Esophagus mucosa (tissue), 1 donor: ENCODE data around the gene PTPRJ. TPM values are rescaled to one million over a fixed set of nuclear protein-coding genes. Genes with fewer than 3 reads are reported as not detected.
"Not testable (repeated sequence)": the region's sequence is repeated elsewhere in the genome, so short reads cannot be mapped to it uniquely, and the experiment has no call there.

Experiments used
- ATAC-seq: fragments of 200-7000 bp; cut with Tn5 transposase; one replicate; pipeline ENCODE4 v1.9.1; 2020
- total RNA-seq: library from RNA; stranded (reverse); gene quantifications from one replicate; pipeline ENCODE4 v1.2.4, GENCODE V29; 2023
- donor health status: DM: yes; HTN: yes; CAD: no.

The PTPRJ gene
- total RNA-seq, 1 donor from 2014 or later = 2.0 TPM

DNA sequence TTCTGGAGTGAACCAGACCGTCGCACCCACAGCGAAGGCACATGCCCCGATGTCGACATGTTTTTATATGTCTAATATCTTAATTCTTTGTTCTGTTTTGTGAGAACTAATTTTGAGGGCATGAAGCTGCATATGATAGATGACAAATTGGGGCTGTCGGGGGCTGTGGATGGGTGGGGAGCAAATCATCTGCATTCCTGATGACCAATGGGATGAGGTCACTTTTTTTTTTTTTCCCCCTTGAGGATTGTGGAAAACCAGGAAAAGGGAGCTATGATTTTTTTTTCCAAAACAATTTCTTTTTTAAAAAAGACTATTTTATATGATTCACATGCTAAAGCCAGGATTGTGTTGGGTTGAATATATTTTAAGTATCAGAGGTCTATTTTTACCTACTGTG, 187.0 kb downstream of the PTPRJ start:
- ATAC-seq = no peak

DNA sequence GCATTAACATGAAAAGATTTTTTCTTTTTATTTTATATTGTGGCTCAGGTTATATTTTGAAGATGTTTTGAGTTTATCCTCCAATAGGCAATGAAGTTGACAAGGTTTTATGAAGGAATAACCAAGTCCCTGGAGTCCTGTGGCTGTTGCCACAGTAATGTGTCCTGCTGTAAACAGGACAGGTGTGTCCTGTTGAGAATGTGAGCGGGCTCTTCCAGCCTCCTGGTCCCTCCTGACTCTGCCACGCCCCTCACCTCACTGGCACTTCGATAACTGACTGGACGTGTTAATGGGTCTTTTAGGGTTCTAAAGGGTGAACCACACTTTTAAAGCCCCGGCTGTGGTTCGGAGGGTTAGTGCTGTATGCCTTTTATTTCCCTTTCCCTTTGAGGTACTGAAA, 188.5 kb downstream of the PTPRJ start:
- ATAC-seq = no peak

DNA sequence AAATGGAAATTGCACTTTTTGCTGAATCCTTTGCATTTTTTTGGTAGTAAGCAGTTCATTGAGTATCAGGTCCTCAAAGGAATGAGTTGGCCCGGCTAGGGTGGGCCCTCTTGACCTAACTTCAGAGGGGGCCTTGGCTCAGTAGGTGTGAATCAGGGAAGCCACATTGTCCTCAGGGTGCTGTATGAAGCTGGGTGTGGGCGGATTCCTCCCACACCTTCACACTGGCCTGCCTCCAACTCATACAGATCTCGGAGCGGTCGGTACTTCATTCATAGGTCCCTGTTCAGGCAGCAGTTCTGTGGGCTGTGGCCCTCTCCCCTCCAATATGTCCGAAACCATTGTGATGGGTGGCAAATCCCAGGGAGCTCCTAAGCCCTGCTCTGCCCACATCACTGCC, 188.9 kb downstream of the PTPRJ start:
- ATAC-seq = no peak

DNA sequence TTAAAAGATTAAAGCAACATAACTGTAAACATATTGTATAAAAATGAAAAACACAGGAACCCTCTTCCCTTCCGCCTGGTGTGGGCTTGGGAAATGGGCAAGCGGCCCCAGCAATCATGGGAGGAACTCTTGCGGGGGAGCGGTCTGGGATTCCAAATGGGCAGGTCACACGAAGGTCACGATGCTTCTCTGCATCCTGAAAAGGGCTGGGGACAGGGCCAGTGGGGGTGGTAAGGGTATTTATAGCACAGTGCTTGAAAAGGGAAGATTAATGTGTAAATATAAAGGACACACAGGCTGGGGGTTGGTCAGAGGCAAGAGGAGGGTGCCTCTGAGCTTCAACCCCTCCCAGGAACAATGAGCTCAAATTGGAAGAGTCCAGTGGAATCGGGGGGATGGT, 189.4 kb downstream of the PTPRJ start:
- ATAC-seq = no peak

DNA sequence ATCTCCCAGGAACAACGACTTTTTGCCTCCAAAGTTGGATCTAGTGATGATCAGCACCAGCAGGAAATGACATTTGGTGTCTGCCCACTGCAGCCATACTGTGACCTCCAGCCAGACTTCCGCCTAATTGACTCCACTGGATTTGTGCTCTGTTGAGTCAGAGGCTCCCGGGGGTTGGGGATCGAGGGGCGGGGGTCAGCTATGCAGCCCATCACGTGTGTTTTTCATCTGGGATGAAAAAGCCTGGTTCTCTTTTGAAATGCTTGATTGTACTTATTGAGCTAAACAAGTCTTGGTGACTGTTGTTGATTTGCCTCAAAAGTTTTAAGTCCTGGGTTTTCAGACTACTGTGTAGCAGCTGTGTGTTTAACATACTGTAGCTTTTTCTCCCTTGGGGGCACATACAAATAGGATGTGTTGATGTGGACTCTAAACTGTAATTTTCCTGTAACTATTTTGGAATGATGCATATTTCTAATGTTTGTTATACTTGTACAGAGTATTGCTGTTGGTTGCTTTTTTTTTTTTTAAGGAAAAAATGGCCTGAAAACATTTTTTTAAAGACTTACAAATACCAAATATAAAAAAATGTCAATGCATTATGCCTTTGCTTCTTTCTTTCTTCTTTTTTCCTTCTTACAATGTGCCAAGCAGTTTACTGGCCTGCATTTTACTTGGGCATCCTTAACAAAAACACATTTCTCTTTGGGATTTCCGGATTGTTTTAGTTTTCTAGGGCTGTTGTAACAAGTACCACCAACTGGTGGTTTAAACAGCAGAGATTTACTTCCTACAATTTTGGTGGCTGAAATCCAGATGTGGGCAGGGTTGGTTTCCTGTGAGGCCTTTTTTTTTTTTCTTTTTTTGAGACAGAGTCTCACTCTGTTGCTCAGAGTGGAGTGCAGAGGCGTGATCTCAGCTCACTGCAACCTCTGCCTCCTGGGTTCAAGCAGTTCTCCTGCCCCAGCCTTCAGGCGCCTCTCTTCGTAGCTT, 190.2 kb downstream of the PTPRJ start:
- ATAC-seq = no peak

DNA sequence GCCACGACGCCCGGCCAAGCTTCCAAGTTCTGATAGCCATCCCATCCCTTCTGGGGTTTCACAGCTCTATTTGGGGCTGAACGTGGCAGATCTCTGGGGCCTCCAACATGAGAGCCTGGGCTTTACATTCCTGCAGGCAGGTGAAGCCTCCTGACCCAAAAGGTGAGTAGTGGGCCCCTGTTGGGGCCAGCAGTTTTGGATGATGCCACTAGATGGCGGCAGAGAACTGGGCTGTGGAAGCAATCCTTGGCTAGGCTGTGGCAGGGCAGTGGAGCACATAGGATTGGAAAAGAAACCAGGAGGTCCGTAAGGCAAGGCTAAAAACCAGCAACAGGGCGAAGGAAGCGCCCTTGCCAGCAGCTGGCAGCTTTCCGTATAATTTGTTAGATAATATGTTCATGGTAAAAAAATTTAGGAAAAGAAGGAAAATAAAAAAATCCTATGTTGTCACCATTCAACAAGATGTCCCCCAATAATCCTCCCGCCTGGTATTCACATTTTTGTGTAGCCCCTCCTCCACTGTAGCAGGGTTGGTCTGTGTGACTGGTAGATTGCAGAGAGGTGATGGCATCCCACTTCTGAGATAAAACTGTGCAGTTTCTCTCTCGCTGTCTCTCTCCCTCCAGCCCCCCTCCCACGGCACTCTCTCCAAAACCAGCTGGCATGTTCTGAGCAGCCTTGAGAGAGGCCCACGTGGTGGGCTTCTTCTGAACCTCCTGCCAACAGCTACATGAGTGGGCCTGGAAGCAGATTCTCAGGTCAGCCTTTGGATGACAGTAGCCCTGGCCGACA, 192.7 kb downstream of the PTPRJ start:
- peak; percentile 83 for ATAC-seq

DNA sequence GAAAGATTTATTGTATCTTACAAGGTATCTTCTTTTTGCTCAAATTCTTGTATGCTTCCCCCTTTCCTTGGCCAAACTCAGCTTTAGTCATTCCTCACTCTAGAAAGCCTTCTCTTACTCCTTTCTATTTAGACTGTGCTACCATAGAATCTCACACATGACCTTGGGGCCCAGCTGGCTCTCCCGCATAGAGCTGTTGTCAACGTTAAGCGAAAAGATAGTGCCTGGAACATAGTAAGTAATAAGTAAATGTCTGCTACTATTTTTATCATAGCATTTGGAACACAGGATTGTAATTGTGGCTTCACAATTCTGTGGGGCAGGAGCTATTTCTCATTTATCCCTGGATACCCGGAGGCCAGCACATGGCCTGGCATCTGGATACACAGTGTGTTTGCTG, 197.3 kb downstream of the PTPRJ start:
- no peak for ATAC-seq

DNA sequence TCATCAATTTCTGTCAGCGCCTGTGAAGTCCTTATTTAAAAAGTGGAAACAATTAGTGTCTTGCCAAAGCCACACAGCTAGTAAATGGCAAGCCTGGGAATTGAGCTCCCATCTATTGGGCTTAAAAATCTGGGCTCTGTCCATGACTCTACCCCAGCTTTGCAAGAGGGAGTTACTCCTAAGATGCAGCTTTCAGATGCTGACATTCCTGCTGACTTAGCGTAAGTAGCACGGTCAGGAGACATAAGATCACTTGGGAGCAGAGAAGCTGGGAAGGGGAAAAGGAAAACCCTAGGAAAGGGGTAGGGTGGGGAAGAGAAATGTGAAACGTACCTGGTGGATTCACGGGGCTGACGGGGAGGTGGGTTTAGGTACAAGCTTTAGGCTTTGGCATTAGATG, 200.3 kb downstream of the PTPRJ start:
- ATAC-seq = no peak

DNA sequence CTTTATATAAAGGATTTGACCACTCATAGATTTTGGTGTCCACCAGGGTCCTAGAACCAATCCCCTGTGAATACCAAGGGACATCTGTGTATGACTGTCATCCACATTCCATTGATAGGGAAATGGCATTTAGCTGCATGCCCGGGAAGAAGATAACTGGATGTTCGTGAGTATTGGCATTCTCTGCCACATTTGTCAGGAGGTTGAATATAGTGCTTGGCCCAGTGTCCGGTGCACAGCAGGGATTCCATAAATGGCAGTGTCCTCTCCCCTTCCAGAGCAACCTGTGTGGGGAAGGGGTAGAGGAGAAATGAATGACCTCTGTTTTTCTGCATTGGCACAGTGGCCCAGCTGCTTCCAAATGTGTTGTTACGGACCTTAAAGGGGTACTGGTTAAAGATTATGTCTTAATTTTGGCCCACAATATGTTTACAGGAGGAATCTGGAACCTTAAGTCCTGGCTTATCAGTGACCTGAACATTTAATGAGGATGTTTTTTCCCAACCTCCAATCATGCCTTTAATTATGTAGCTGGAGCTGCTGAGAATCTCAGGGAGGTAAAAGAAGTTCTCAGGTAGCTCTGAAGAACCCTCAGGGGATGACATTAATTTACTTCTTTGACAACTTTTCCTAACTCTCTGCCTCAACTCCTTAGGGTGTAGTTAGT, 202.6 kb downstream of the PTPRJ start:
- ATAC-seq = no peak

DNA sequence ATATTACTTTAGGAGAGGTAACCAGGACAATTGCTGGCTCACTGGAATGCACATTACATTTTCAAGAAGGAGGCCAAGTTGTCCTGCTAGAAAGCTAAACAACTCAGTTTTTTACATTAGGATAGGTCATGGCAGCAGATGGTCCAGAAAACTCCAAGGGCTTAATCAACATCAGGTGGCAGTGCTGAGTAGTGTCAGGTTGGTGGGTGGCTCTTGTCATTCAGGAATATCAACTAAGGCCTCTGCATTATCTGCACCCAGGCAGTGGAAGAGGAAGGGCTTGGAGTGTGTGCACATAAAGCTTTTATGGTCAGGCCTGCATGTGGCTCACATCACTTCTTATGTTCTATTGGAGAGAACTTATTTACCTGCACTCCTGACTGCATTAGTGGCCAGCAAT, 204.1 kb downstream of the PTPRJ start:
- no peak for ATAC-seq

DNA sequence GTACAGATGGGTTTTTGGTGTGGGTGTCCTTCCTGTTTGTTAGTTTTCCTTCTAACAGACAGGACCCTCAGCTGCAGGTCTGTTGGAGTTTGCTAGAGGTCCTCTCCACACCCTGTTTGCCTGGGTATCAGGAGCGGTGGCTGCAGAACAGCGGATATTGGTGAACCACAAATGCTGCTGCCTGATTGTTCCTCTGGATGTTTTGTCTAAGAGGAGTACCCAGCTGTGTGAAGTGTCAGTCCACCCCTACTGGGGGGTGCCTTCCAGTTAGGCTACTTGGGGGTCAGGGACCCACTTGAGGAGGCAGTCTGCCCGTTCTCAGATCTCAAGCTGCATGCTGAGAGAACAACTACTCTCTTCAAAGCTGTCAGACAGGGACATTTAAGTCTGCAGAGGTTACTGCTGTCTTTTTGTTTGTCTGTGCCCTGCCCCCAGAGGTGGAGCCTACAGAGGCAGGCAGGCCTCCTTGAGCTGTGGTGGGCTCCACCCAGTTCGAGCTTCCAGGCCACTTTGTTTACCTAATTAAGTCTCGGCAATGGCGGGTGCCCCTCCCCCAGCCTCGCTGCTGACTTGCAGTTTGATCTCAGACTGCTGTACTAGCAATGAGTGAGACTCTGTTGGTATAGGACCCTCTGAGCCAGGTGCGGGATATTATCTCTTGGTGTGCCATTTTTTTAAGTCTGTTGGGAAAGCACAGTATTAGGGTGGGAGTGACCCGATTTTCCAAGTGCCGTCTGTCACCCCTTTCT, 210.7 kb downstream of the PTPRJ start:
- ATAC-seq = not testable (repeated sequence)

DNA sequence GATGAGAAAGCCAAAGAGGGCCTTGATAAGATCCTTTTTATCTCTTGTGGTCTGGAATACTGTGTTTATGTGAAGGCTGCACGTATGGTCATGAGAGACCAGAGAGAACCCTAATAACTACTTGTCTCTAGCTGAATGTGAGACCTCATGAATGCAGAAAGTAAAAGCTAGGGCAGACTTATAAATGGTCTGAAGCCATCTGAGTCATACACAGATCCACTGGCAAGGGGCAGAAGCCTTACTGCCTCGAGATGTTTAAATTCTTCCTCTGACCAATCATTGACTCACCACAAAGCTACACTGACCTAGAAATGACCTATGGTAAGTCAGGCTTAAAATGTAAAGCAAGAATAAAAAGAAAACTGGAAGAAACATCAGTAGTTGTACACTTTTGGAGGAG, 213.5 kb downstream of the PTPRJ start:
- ATAC-seq = peak; percentile 80

DNA sequence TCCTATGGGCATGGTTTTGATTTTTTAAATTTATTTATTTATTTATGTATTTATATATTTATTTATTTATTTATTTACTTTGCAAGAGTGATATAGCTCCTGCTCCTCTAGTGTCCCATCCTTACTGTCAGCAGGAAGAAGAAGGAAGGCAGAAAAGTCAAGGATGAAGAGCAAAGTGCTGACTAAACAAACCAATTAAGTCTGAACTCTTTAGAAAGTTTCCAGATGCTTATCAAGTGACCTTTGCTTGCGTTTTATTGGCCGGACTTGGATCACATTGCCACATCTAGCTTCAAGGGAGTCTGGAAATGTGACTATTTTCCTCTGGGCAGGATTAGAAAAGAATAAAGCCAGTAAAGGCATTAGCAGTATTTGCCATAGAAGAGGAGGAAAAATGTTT, 227.5 kb downstream of the PTPRJ start:
- no peak for ATAC-seq

DNA sequence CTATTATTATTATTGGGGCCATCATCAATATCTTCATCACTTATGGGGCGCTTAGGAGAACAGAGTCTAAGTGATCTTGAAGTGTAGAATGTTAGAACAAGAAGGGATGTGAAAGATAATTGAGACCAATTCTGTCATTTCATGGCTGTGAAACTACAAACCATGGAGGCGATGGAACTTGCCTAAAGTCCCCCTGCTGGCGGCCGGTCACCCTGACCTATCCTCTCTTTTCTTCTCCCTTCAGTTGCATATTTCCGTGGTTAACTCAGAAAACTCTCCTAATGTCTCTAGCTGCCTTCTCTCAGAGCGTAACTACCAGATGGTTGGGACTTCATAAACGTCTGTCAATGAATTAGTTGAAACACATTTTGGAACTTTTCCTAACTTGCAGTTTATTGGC, 229.7 kb downstream of the PTPRJ start:
- ATAC-seq = no peak

DNA sequence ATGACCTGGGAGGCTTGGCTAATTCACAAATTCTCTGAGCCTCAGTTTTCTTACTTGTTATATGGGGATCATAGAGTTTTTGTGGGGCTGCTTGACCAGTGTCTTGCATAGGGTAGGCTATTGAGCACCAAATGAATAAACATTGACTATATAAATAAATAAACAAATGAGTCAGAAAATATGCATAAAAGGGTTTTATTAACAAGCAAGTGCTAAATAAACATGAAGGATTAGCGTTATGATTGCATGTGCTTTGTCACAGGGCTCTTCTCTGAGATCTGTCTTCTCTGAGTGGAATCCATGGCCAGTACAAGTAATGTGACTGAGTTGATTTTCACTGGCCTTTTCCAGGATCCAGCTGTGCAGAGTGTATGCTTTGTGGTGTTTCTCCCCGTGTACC, 236.2 kb downstream of the PTPRJ start, which contains the start of gene OR4B1:
TSS of gene OR4B1 (plus strand) at position 301 of the 400 bp plus-strand sequence. CDS start at position 301, 0 bp downstream.
- ATAC-seq = no peak

Other genes with a start within 250 kb of the PTPRJ start
- 49.4 TPM for gene FNBP4, start 213.2 kb upstream of the PTPRJ start, total RNA-seq
- gene NUP160, start 132.2 kb upstream of the PTPRJ start, total RNA-seq = 21.4 TPM
- gene OR4B1, start 236.3 kb downstream of the PTPRJ start, total RNA-seq = not detected